Activated T-cell treated with anti-CD3 and anti-CD28 coated beads, Interleukin-2, amount 50 U/mL, for 4 hours (primary cell): ENCODE results near the gene XKR7. TPM values are rescaled to one million over a fixed set of nuclear protein-coding genes. Genes with fewer than 3 reads are reported as not detected.
"Not testable (repeated sequence)": the region's sequence is repeated elsewhere in the genome, so short reads cannot be mapped to it uniquely, and the experiment has no call there.

Source experiments
- ATAC-seq, 2 donors: fragments of 200-7000 bp; cut with Tn5 transposase; one replicate each; pipeline ENCODE4 v1.10.0; 2021
- DNase-seq: peaks from one replicate; pipeline ENCODE4 v3.0.0-alpha.2; 2020
- H3K27me3 Mint-ChIP-seq: one replicate; pipeline ENCODE4 v1.8.0; 2021; ENCODE audit warnings: low read depth, mixed read lengths
- H3K36me3 Mint-ChIP-seq: one replicate; pipeline ENCODE4 v1.8.0; 2022; ENCODE audit warnings: mixed read lengths; ENCODE audit not compliant: insufficient read depth
- H3K4me1 Mint-ChIP-seq: one replicate; pipeline ENCODE4 v1.8.0; 2021; ENCODE audit warnings: low read depth, mixed read lengths
- H3K4me3 Mint-ChIP-seq: one replicate; pipeline ENCODE4 v1.8.0; 2021; ENCODE audit warnings: mild to moderate bottlenecking, moderate library complexity, mixed read lengths
- H3K9me3 Mint-ChIP-seq: one replicate; pipeline ENCODE4 v1.8.0; 2021; ENCODE audit warnings: mixed read lengths
- total RNA-seq, 3 donors: library from RNA; stranded (reverse); gene quantifications; one replicate each; pipeline ENCODE4 v1.2.1, GENCODE V29; 2021

Gene XKR7, protein sequence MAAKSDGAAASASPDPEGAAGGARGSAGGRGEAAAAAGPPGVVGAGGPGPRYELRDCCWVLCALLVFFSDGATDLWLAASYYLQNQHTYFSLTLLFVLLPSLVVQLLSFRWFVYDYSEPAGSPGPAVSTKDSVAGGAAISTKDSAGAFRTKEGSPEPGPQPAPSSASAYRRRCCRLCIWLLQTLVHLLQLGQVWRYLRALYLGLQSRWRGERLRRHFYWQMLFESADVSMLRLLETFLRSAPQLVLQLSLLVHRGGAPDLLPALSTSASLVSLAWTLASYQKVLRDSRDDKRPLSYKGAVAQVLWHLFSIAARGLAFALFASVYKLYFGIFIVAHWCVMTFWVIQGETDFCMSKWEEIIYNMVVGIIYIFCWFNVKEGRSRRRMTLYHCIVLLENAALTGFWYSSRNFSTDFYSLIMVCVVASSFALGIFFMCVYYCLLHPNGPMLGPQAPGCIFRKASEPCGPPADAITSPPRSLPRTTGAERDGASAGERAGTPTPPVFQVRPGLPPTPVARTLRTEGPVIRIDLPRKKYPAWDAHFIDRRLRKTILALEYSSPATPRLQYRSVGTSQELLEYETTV
- total RNA-seq: not detected

DNA sequence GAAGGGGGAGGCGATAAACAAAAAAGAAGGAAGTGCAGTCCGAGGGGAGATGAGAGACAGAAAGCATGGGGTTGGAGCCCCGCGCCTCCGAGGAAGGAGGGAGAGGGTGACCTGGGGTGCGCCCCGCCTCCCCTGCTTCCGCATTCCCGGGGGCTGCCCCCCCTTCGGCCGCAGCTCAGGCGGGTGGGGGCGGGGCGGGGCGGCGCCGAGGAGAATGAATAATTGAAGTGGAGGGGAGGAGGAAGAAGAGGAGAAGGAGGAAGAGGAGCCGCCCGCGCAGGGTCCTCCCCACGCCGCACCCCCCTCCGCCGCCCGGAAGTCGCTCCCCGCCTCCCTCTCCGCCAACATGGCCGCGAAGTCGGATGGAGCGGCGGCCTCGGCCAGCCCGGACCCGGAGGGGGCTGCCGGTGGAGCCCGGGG, at the start of gene XKR7:
Gene XKR7, plus strand, starts transcription at position 322 of the 420 bp plus-strand sequence. Its CDS starts 25 bp downstream, at position 347.
- H3K27me3 Mint-ChIP-seq: peaks cover 72% of the 10 kb centered on the region
- H3K4me3 Mint-ChIP-seq: peak within 1 kb of the TSS; percentile 83
- DNase-seq (no peak), ATAC-seq (peak; percentile 25 to 54)
- peaks cover 2% of the 10 kb centered on the region for H3K4me1 Mint-ChIP-seq
- H3K9me3 Mint-ChIP-seq: no peaks in the 10 kb centered on the region
- H3K36me3 Mint-ChIP-seq: no peaks in the 10 kb centered on the region

DNA sequence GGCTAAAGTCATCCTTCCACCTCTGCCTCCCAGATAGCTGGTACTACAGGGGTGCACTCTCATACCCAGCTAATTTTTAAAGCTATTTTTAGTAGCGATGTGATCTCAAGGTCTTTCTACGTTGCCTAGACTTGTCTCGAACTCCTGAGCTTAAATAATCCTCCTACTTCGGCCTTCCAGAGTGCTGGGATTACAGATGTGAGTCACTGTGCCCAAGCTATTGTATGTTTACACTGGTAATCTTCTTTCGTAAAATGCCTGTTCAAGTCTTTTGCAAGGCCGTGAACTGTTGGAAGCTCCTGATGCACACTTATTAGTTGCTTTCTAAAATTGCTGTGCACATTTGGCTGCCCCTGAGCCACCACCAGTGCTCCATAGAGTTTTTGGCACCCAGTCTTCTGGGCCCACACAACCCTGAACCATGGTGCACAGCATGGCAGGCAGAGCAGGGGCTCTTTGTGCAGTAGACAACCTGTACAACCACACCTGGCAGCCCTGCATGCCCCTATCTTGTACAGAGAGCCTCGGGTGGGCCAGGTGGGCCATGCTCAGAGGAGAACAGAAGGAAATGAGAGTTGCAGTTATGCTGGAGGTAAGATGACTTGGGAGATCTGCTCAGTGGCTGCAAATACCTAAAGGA, 49.4 kb upstream of the XKR7 start:
- Mint-ChIP-seq H3K4me1 (no peaks in the 10 kb centered on the region), H3K4me3 (no peak overlapping the region), H3K36me3 (no peaks in the 10 kb centered on the region), H3K27me3 (peaks cover 29% of the 10 kb centered on the region), H3K9me3 (no peaks in the 10 kb centered on the region)
- no peak for DNase-seq
- no peak for ATAC-seq

DNA sequence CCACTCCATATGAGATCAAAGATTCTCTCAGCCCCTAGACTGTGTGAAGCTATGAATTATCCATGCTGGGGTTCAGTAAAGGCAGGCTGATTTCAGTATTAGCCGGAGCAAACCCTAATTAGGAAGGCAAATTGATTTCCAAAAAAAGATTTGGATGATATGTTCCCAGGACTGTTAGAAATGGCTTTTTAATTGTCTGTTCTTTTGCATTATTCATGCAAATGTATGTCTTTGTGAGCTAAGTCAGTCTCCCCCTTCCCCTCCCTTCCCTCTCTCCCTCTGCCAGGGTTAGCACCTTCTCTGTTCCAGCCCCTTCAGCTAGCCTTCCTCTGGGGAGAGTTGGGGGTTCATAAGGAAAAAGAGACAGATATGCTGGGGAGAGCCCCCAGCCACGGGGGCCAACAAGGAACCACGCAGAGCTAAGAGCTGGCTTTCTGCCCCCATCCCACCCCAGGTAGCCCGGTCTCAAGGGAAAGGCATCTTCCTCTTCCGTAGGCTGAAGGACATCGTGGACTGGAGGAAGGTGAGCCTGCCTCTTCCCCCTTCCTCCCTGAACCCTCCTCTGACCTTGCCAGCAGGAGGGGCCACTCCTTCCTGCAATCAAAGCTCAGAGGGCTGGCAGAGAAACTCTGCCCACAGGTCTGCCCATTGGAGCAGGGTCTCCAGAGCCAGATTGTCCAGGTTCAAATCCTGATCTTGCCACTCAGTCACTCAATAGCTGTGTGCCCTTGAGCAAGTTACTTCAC, 48.4 kb upstream of the XKR7 start:
- ATAC-seq (no peak), DNase-seq (no peak)
- Mint-ChIP-seq H3K9me3 (no peaks in the 10 kb centered on the region), H3K36me3 (no peaks in the 10 kb centered on the region), H3K4me1 (no peaks in the 10 kb centered on the region), H3K27me3 (peaks cover 36% of the 10 kb centered on the region), H3K4me3 (no peak overlapping the region)

DNA sequence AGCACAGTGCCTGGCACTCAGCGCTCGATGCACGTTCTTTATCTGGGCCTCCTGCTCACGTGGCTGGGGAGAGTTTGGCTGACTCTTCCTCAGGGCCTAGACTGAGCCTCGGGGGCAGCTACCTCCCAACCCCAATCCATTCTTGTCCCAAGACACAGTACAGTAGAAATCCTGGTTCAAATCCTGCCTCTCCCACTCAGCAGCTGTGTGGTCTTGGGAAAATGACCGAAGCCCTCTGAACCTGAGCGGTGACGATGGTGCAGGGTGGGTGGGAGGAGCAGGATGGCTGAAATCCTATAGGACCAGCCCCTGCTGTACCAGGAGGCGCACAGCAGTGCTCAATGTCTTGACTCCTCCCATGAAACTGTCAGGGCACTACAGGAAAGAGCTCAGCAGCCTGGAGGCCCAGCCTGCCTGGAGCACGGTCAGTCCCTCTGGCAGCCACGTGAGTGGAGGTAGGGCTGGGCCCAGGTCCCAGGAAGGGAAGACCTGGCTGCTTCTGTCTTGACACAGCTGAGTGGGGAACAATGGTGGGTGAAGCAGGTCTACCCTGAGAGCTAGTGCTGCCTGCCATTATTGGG, 47.6 kb upstream of the XKR7 start:
- ATAC-seq (no peak), DNase-seq (no peak)
- H3K9me3 Mint-ChIP-seq: no peaks in the 10 kb centered on the region
- H3K36me3 Mint-ChIP-seq: no peaks in the 10 kb centered on the region
- H3K4me1 Mint-ChIP-seq: no peaks in the 10 kb centered on the region
- H3K27me3 Mint-ChIP-seq: peaks cover 38% of the 10 kb centered on the region
- no peak overlapping the region for H3K4me3 Mint-ChIP-seq

DNA sequence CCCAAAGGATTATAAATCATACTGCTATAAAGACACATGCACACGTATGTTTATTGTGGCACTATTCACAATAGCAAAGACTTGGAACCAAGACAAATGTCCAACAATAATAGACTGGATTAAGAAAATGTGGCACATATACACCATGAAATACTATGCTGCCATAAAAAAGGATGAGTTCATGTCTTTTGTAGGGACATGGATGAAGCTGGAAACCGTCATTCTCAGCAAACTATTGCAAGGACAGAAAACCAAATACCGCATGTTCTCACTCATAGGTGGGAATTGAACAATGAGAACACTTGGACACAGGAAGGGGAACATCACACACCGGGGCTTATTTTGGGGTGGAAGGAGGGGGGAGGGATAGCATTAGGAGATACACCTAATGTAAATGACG, 46.5 kb upstream of the XKR7 start:
- not testable (repeated sequence) for ATAC-seq, H3K4me3 Mint-ChIP-seq, H3K9me3 Mint-ChIP-seq, H3K36me3 Mint-ChIP-seq, H3K4me1 Mint-ChIP-seq, DNase-seq
- peaks cover 38% of the 10 kb centered on the region for H3K27me3 Mint-ChIP-seq

DNA sequence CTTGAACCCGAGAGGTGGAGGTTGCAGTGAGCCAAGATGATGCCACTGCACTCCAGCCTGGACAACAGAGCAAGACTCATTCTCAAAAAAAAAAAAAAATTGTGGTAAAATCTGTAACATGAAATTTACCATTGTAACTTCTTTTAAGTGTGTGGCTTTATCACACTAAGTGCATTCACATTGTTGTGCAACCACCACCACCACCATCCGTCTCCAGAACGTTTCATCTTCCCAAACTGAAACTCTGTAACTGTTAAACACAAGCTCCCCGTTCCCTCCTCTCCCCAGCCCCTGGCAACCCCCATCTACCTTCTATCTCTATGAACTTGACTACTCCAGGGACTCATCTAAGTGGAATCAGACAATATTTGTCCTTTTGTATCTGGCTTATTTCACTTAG, 45.8 kb upstream of the XKR7 start:
- no peaks in the 10 kb centered on the region for H3K9me3 Mint-ChIP-seq
- ATAC-seq (no peak), DNase-seq (no peak)
- H3K27me3 Mint-ChIP-seq: peaks cover 38% of the 10 kb centered on the region
- no peaks in the 10 kb centered on the region for H3K4me1 Mint-ChIP-seq
- no peaks in the 10 kb centered on the region for H3K36me3 Mint-ChIP-seq
- H3K4me3 Mint-ChIP-seq: no peak overlapping the region

DNA sequence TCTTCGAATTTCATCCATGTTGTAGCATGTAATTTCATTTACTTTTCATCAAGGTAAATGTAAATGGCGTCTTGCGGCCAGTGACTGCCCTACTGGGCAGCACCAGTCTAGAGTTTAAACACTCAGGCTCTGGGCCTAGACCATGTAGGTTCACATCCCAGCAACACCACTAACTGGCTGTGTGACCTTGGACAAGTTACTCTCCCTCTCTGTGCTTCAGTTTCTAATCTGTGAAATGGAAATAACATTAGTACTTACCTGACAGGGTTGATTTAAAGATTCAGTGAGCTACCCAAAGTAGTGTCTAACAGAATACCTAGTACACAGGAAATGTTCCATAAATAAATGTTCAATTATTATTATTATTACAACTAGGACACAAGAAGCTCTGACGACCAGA, 45.4 kb upstream of the XKR7 start:
- peaks cover 38% of the 10 kb centered on the region for H3K27me3 Mint-ChIP-seq
- no peak overlapping the region for H3K4me3 Mint-ChIP-seq
- ATAC-seq: no peak
- no peaks in the 10 kb centered on the region for H3K36me3 Mint-ChIP-seq
- no peaks in the 10 kb centered on the region for H3K9me3 Mint-ChIP-seq
- H3K4me1 Mint-ChIP-seq: no peaks in the 10 kb centered on the region
- DNase-seq: no peak

DNA sequence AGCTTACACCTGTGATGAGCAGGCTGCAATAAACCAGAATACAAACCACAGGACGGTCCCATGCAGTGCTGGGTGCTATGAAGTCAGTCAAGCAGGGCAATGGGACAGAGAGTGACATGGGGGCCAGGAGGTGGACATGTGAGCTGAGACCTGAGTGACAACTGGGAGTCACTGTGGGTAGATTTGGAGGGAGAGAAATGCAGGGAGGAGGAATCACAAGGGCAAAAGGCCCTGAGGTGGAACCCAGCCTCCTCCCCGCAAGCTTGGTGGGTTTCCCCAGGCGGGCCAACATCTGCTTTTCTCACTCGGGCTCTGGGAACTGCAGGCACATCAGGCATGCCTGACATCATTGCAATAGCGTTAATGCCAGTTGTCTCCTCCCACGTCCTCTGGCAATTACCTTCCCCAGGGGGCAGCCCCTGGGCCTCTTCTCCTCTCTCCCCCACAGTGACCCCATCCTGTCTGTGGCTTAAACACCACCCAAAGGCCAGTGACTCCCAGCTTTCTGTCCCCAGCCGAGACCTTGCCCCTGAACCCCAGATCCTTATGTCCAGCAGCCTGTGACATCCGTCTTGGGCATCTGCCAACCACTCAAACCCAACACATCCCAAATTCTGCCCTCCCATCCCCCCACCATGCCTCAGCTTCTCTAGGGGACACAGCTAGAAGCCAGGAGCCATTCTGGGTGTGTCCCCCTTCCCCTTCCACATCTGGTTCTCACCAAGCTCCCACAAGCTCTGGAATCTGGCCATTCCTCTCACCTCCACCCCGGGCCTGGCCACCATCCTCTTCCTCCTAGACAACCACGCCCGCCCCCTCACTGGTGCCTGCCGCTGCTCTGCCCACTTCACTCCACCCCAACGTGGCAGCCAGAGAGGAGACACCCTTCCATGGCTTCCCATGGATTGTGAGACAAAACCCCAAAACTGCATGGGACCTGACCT, 44.3 kb upstream of the XKR7 start:
- DNase-seq: no peak
- no peaks in the 10 kb centered on the region for H3K36me3 Mint-ChIP-seq
- no peak overlapping the region for H3K4me3 Mint-ChIP-seq
- H3K4me1 Mint-ChIP-seq: no peaks in the 10 kb centered on the region
- ATAC-seq: no peak
- H3K27me3 Mint-ChIP-seq: peaks cover 37% of the 10 kb centered on the region
- no peaks in the 10 kb centered on the region for H3K9me3 Mint-ChIP-seq

DNA sequence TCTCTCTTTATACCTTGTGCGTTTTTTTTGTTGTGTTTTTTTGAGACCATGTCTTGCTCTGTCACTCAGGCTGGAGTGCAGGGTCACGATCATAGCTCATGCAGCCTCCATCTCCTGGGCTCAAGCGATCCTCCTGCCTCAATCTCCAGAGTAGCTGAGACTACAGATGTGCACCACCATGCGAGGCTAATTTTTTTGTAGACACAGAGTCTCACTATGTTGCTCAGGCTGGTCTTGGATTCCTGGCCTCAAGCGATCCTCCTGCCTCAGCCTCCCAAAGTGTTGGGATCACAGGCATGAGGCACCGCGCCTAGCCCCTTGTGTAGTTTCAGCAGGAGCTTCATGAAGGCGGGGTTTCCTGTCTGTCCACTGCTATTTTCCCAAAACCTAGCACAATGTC, 43.4 kb upstream of the XKR7 start:
- no peak overlapping the region for H3K4me3 Mint-ChIP-seq
- H3K4me1 Mint-ChIP-seq: no peaks in the 10 kb centered on the region
- DNase-seq (no peak), ATAC-seq (no peak)
- no peaks in the 10 kb centered on the region for H3K9me3 Mint-ChIP-seq
- H3K36me3 Mint-ChIP-seq: no peaks in the 10 kb centered on the region
- H3K27me3 Mint-ChIP-seq: peaks cover 28% of the 10 kb centered on the region

DNA sequence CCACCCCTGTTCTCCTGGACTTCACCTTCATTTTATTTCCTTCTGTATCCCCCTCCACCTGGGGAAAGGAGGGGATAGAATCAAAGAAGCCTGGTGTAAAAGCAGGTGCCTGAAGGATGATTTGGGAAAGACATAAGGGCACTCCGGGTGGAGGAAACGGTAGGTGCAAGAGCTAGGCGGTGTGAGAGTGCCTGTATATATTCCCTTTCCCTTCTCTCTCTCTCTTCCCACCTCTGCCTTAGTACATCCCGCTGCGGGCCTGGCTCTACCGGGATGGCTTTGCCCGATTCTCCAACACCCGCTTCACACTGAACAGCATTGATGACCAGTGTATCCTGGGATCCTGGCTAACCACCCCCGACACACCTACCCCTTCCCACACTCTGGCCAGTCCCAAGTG, 42.3 kb upstream of the XKR7 start:
- H3K4me1 Mint-ChIP-seq: no peaks in the 10 kb centered on the region
- H3K4me3 Mint-ChIP-seq: no peak overlapping the region
- ATAC-seq (no peak), DNase-seq (no peak)
- H3K27me3 Mint-ChIP-seq: peaks cover 20% of the 10 kb centered on the region
- no peaks in the 10 kb centered on the region for H3K9me3 Mint-ChIP-seq
- H3K36me3 Mint-ChIP-seq: no peaks in the 10 kb centered on the region

DNA sequence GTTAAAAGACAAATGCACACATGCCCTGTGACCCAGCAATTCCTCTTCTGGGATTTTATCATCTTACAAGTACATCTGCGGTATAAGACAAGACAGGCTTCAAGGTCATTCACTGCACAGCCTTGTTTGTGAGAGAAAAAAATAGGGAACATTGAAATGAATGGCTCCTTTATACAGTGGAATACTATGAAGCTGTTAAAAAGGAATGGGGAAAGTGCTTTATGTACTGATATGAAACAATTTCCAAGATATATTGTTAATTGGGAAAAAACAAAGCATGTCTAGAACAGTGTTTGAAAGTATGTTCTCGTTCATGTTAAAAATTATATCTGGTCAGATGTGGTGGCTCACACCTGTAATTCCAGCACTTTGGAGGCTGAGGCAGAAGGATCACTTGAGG, 41.5 kb upstream of the XKR7 start:
- DNase-seq: no peak
- no peak for ATAC-seq
- Mint-ChIP-seq H3K27me3 (peaks cover 19% of the 10 kb centered on the region), H3K9me3 (no peaks in the 10 kb centered on the region), H3K4me3 (no peak overlapping the region), H3K4me1 (no peaks in the 10 kb centered on the region), H3K36me3 (no peaks in the 10 kb centered on the region)

DNA sequence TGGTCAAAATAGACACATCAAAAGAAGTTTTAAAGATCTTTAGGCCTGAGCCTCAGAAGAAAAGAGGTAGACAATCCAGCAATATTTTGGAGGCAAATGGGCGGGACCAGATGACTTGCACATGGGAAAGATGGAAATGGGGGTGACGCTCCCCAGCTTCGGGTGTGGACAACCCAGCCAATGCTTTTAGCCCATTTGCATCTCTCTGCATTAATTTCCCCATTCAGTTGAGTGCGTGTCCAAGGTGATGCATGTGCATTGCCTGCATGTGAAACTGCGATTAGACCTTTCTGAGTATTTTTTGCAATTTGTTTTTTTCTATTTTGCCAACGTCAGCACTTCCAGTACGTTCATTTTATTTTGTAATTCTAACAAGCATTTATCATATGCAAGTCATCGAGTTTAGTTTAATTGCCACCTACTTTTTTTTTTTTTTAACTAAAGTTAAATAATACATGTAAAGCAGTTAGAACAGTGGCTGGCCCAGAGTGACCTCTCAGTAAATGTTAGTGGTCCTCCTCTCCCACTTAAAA, 40.3 kb upstream of the XKR7 start:
- DNase-seq (no peak), ATAC-seq (no peak)
- H3K27me3 Mint-ChIP-seq: peaks cover 13% of the 10 kb centered on the region
- H3K4me1 Mint-ChIP-seq: no peaks in the 10 kb centered on the region
- no peaks in the 10 kb centered on the region for H3K9me3 Mint-ChIP-seq
- H3K4me3 Mint-ChIP-seq: no peak overlapping the region
- no peaks in the 10 kb centered on the region for H3K36me3 Mint-ChIP-seq

DNA sequence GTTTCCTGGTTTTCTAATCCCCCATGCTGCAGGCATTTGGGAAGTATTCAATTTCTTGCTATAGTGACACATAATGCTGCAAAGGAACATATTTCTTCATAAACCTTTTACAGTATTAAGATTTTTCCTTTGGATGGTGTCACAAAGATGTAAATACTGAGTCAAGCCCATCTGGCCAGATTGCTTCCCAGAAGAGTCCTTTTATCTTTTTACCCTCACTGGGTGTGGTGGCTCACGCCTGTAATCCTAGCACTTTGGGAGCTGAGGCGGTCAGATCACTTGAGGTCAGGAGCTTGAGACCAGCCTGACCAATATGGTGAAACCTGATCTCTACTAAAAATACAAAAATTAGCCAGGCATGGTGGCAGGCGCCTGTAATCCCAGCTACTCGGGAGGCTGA, 38.3 kb upstream of the XKR7 start:
- not testable (repeated sequence) for DNase-seq, H3K27me3 Mint-ChIP-seq, H3K4me1 Mint-ChIP-seq, H3K9me3 Mint-ChIP-seq, ATAC-seq, H3K36me3 Mint-ChIP-seq, H3K4me3 Mint-ChIP-seq
